ENCODE data around the gene AK2.

- TF ChIP-seq, protein P1, sequence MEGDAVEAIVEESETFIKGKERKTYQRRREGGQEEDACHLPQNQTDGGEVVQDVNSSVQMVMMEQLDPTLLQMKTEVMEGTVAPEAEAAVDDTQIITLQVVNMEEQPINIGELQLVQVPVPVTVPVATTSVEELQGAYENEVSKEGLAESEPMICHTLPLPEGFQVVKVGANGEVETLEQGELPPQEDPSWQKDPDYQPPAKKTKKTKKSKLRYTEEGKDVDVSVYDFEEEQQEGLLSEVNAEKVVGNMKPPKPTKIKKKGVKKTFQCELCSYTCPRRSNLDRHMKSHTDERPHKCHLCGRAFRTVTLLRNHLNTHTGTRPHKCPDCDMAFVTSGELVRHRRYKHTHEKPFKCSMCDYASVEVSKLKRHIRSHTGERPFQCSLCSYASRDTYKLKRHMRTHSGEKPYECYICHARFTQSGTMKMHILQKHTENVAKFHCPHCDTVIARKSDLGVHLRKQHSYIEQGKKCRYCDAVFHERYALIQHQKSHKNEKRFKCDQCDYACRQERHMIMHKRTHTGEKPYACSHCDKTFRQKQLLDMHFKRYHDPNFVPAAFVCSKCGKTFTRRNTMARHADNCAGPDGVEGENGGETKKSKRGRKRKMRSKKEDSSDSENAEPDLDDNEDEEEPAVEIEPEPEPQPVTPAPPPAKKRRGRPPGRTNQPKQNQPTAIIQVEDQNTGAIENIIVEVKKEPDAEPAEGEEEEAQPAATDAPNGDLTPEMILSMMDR (IDR thresholded peaks at IDR 0.05), result no peak
- TF ChIP-seq POLR2A (IDR thresholded peaks at IDR 0.05), result no peak
These were observed 6.8 kb upstream of the AK2 start for GRCh38 chr1:33043267-33044092.
